Stomach (tissue), 9 donors: Measurements from ENCODE around the gene TEX30. TPM values are rescaled to one million over a fixed set of nuclear protein-coding genes. Genes with fewer than 3 reads are reported as not detected.

Experiments
- DNase-seq, 2 donors: peaks; one replicate each; pipeline versions ENCODE4 v3.0.0 to v3.0.0-alpha.2; 2013 to 2019
- H3K27ac ChIP-seq, 5 donors: fragments of 200-600 bp in 4 of 5; sonication (generic) in 4 of 5; one replicate each; pipeline ENCODE4 v1.5.1; 2013 to 2019; ENCODE audit warnings: mild to moderate bottlenecking in 1 of 5, moderate library complexity in 1 of 5
- H3K27me3 ChIP-seq, 3 donors: fragments of 200-600 bp; sonication (generic); one replicate each; pipeline ENCODE4 v1.5.1; 2017 to 2019; ENCODE audit warnings: mixed run types in 1 of 3
- H3K36me3 ChIP-seq, 4 donors: fragments of 200-600 bp; sonication (generic); 1 replicate in 3 of 4; 2 replicates in 1 of 4; pipeline ENCODE4 v1.5.1; 2016 to 2019
- H3K4me1 ChIP-seq, 4 donors: fragments of 200-600 bp; sonication (generic); one replicate each; pipeline ENCODE4 v1.5.1; 2016 to 2019
- H3K4me3 ChIP-seq, 4 donors: fragments of 200-600 bp; sonication (generic) in 3 of 4; one replicate each; pipeline ENCODE4 v1.5.1; 2016 to 2019; ENCODE audit warnings: mild to moderate bottlenecking in 1 of 4
- H3K9me3 ChIP-seq, 4 donors: fragments of 200-600 bp; sonication (generic); one replicate each; pipeline ENCODE4 v1.5.1; 2016 to 2019
- EP300 ChIP-seq: sonication (generic); formaldehyde crosslinking; IDR thresholded peaks from one replicate; pipeline ENCODE4 v1.6.1; 2017; ENCODE audit warnings: antibody characterized with exemption
- POLR2A ChIP-seq, 4 donors: fragments of 450-650 bp; IDR thresholded peaks; one replicate each; pipeline ENCODE4 v1.6.1; 2016; ENCODE audit warnings: antibody characterized with exemption in 4 of 4, control low read depth in 2 of 4, mild to moderate bottlenecking in 1 of 4, moderate library complexity in 1 of 4
- POLR2AphosphoS5 ChIP-seq, 3 donors: sonication (generic); formaldehyde crosslinking; IDR thresholded peaks; one replicate each; pipeline ENCODE4 v1.6.1; 2016; ENCODE audit warnings: antibody characterized with exemption in 3 of 3
- WGBS, 5 donors: extraction: QIAGEN DNeasy Blood & Tissue Kit in 3 of 5; methylation state at CpG; one replicate each; pipeline versions ENCODE4 v1.1.5 to v1.1.7; 2013 to 2018; 5-methylcytosine and 5-hydroxymethylcytosine counted together
- intact Hi-C: fragments of 100-400 bp; cut with DNase I; formaldehyde crosslinking; loops from one replicate; pipeline ENCODE4 v1.15.1; 2023; ENCODE audit warnings: low total_unique reads
- polyA plus RNA-seq, 3 donors: library from polyadenylated mRNA; stranded (reverse); fragments of 200-250 nt; gene quantifications; one replicate each; pipeline ENCODE4 v1.2.3, GENCODE V29; 2013
- total RNA-seq, 5 donors: library from RNA; depleted of rRNA; stranded (reverse); fragments of >200 nt; gene quantifications; one replicate each; pipeline versions ENCODE4 v1.1.0 to v1.2.3, GENCODE V29; 2014 to 2016
- TF ChIP-seq, protein P1 (sequence below), 7 experiments: fragments of 450-650 bp in 4 of 7; fragments of 200-600 bp in 3 of 7; sonication (generic) in 3 of 7; IDR thresholded peaks; one replicate each; pipeline ENCODE4 v1.5.1; 2016 to 2019; ENCODE audit warnings: antibody characterized with exemption in 7 of 7, control low read depth in 2 of 7, mild to moderate bottlenecking in 1 of 7
- donor health status: healthy with polysubstance abuse.
- donor health status: Bipolar disorder and iron deficiency.
- donor health status: healthy.

The TEX30 gene
- total and polyA plus RNA-seq, 8 donors = 8.6 to 50.7 (median 11.6) TPM; not detected in 1

DNA sequence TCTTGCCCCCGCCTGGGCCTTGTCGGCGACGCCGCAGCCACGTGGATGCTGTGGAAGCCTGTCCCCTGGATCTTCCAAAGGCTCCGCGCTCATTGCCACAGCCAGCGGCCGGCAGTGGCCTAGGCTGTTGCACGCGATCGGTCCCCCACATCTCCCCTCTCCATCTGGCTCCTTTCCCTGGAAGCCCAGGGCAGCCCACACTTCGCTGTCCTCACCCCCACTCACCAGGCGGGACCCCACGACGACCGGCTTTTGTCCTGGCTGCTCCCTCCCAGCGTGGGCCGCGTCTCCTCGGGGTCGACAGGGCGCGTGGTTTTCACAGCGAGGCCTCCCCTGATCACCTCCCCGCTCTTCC lies 605 bp upstream of the TEX30 start:
- intact Hi-C loops = no loop called here
- Histone ChIP-seq H3K36me3 (no peaks in the 10 kb centered on the region), H3K4me1 (peaks cover 5 to 26% (median 15%) of the 10 kb centered on the region in 4 donors), H3K4me3 (peak overlapping the region; percentile 77 to 87 (median 82)), H3K27me3 (no peaks in the 10 kb centered on the region), H3K9me3 (no peaks in the 10 kb centered on the region), H3K27ac (peak overlapping the region in 4 of 5 donors; percentile 80 to 92 (median 85))
- TF ChIP-seq POLR2AphosphoS5 (IDR thresholded peaks at IDR 0.05) (no peak), EP300 (no peak), POLR2A (IDR thresholded peaks at IDR 0.05) (no peak)
- TF ChIP-seq, protein P1, sequence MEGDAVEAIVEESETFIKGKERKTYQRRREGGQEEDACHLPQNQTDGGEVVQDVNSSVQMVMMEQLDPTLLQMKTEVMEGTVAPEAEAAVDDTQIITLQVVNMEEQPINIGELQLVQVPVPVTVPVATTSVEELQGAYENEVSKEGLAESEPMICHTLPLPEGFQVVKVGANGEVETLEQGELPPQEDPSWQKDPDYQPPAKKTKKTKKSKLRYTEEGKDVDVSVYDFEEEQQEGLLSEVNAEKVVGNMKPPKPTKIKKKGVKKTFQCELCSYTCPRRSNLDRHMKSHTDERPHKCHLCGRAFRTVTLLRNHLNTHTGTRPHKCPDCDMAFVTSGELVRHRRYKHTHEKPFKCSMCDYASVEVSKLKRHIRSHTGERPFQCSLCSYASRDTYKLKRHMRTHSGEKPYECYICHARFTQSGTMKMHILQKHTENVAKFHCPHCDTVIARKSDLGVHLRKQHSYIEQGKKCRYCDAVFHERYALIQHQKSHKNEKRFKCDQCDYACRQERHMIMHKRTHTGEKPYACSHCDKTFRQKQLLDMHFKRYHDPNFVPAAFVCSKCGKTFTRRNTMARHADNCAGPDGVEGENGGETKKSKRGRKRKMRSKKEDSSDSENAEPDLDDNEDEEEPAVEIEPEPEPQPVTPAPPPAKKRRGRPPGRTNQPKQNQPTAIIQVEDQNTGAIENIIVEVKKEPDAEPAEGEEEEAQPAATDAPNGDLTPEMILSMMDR (IDR thresholded peaks at IDR 0.05) = no peak
- 70 to 83% (median 81%) methylated on average over 22 to 27 of the region's 27 CpGs for WGBS, 5 donors
- no peak for DNase-seq

GRCh38 chr13:102772042-102772425 lies 1.6 kb downstream of the TEX30 start:
- 91 to 96% (median 94%) methylated on average over 16 of the region's 16 CpGs for WGBS, 5 donors
- H3K4me1 ChIP-seq = peaks cover 5 to 22% (median 14%) of the 10 kb centered on the region in 4 donors
- peaks cover 0 to 9% (median 5%) of the 10 kb centered on the region in 4 donors for H3K36me3 ChIP-seq
- H3K4me3 ChIP-seq = no peak overlapping the region
- no peak overlapping the region for H3K27ac ChIP-seq
- H3K9me3 ChIP-seq = no peaks in the 10 kb centered on the region
- H3K27me3 ChIP-seq = no peaks in the 10 kb centered on the region
- DNase-seq = no peak
- intact Hi-C loops = no loop called here
- TF ChIP-seq, protein P1 (IDR thresholded peaks at IDR 0.05) = no peak
- TF ChIP-seq POLR2A (IDR thresholded peaks at IDR 0.05) (no peak), EP300 (no peak), POLR2AphosphoS5 (IDR thresholded peaks at IDR 0.05) (no peak)

- 85 to 89% (median 88%) methylated on average over 6 of the region's 6 CpGs for WGBS, 5 donors
- DNase-seq = no peak
- Histone ChIP-seq H3K36me3 (peaks cover 0 to 13% (median 6%) of the 10 kb centered on the region in 4 donors), H3K27me3 (no peaks in the 10 kb centered on the region), H3K4me3 (no peak overlapping the region), H3K27ac (no peak overlapping the region), H3K9me3 (no peaks in the 10 kb centered on the region), H3K4me1 (peaks cover 5 to 22% (median 14%) of the 10 kb centered on the region in 4 donors)
- intact Hi-C loops = no loop called here
- TF ChIP-seq EP300 = no peak
- TF ChIP-seq POLR2AphosphoS5 (IDR thresholded peaks at IDR 0.05) = no peak
- TF ChIP-seq, protein P1 (IDR thresholded peaks at IDR 0.05) = no peak
- TF ChIP-seq POLR2A (IDR thresholded peaks at IDR 0.05) = no peak
These were observed 2.1 kb downstream of the TEX30 start for GRCh38 chr13:102771298-102772041.

DNA sequence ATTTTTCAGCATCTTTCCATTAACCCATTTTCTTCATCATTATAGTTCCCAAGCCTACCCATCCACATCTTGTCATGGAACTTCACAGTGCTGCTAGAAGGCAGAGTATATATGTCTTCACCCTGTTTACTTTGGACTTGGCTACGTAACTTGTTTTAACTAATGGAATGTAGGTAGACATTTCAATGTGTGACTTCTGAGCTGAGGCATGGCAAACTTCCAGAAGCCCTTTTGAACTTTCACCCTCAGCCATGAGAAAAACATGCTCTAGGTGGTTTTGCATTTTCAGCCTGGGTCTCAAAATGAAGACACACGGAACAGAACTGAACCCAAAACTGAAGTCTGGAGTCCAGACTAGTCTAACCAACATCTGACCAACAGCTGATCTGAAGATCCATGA lies 3.2 kb downstream of the TEX30 start:
- Histone ChIP-seq H3K27me3 (no peaks in the 10 kb centered on the region), H3K9me3 (no peaks in the 10 kb centered on the region), H3K36me3 (peaks cover 0 to 15% (median 12%) of the 10 kb centered on the region in 4 donors), H3K4me3 (no peak overlapping the region), H3K4me1 (peaks cover 5 to 22% (median 14%) of the 10 kb centered on the region in 4 donors), H3K27ac (no peak overlapping the region)
- DNase-seq = peak in 1 of 2 donors; percentile 19
- WGBS, 5 donors = 56 to 70% (median 62%) methylated on average over 2 of the region's 2 CpGs
- TF ChIP-seq POLR2AphosphoS5 (IDR thresholded peaks at IDR 0.05) (no peak), EP300 (no peak), POLR2A (IDR thresholded peaks at IDR 0.05) (no peak)
- TF ChIP-seq, protein P1 (IDR thresholded peaks at IDR 0.05) = no peak
- intact Hi-C loops = no loop called here
